ENCODE data around the gene ERN2.

The ERN2 gene

DNA sequence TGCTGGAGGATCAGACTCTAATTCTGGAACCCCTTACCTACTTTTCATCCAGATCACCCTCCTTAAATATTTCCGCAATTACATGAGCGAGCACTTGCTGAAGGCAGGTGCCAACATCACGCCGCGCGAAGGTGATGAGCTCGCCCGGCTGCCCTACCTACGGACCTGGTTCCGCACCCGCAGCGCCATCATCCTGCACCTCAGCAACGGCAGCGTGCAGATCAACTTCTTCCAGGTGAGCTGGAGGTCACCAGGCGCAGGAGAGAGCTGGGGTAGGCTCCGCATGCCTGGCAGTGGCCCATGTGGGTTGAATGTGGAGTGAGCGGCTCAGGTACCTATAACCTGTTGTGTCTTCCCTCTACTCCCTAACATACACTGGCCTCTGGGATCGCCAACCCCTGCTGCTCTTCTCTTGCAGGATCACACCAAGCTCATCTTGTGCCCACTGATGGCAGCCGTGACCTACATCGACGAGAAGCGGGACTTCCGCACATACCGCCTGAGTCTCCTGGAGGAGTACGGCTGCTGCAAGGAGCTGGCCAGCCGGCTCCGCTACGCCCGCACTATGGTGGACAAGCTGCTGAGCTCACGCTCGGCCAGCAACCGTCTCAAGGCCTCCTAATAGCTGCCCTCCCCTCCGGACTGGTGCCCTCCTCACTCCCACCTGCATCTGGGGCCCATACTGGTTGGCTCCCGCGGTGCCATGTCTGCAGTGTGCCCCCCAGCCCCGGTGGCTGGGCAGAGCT lies 23.4 kb downstream of the ERN2 start:
- no peak for DNase-seq (ENCODE audit: low read depth, low spot score)

- DNase-seq (ENCODE audit: low read depth, low spot score): no peak
These were observed 25.8 kb downstream of the ERN2 start for GRCh38 chr16:23687034-23687808.

DNA sequence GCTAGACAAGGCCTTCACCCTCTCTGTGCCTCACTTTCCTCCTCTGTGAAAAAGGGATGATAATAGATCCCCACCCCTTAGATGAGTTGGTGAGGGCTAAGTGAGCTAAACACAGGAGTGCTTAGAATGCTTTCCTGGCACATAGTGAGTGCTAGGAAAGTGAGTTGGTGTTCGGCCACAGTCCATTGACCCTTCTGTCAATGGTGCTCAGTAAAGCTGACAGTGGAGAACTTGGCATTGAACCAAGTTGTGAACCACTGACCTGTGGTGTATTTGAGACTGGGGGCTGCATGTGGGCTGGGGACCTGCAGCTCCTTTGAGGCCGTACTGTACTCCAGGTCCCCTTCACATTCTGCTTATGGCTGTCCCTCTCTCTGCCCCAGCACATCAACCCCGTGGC lies 29.5 kb downstream of the ERN2 start:
- DNase-seq (ENCODE audit: low read depth, low spot score): no peak

DNA sequence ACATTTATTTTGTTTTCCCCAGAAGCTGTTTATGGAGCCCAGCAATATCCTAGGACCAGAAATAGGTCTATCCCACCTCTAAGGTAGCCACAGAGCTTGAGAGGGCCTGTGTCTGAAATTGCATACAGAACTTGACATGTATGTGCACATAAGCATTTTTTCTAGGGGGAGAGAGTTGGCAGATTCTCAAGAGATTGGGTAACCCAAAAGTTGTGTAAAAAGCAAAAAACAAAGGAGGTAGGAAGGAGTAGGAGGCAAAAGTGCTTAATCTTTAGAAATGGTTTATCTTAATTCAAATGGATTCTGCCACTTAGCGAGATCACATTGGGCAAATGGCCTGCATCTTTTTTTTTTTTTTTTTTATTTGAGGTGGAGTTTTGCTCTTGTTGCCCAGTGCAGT lies 30.8 kb downstream of the ERN2 start:
- DNase-seq (ENCODE audit: low read depth, low spot score): no peak

- peak; percentile 14 for DNase-seq (ENCODE audit: low read depth, low spot score)
These were observed 33.1 kb downstream of the ERN2 start for GRCh38 chr16:23679986-23680336.

GRCh38 chr16:23679274-23679985 lies 33.6 kb downstream of the ERN2 start:
- peak; percentile 58 for DNase-seq (ENCODE audit: low read depth, low spot score)

GRCh38 chr16:23678430-23679273 lies 34.4 kb downstream of the ERN2 start, which contains the start of gene PLK1:
Gene PLK1 (plus strand): TSS chr16:23678889. CDS start chr16:23678933, 44 bp downstream.
- peak; percentile 97 for DNase-seq (ENCODE audit: low read depth, low spot score)

GRCh38 chr16:23676924-23677480 lies 36.0 kb downstream of the ERN2 start:
- DNase-seq (ENCODE audit: low read depth, low spot score): no peak

DNA sequence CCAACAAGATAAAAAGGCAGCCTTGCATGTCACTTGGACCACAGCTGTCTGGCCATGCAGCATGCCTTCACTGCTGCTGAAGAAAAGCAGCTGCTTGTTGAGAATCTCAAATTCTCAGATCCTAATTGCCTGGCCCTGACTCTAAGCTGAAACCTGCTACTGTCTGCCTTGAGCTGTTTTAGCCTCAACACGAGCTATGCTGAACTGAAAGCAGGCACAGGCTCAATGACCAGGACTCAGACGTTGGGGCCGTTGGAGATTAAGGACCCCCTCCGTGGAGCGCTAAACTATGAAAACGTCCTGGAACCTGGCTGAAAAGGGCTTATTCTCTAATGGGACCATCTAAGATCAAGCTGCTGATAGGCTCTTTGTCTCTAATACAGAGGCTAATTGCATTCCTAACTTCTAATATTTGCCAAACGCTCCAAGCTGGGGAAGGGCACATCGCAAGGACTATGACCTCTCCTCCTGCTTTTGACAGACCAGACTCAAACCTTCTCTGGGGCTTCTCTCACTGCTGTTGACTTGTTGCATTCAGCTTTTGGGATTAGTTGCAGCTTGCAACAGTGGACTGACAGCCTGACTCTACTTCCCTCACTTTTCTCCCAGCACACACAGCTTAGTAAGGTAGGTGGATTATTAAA lies 38.9 kb downstream of the ERN2 start:
- no peak for DNase-seq (ENCODE audit: low read depth, low spot score)

- no peak for DNase-seq (ENCODE audit: low read depth, low spot score)
These were observed 42.8 kb downstream of the ERN2 start for GRCh38 chr16:23670137-23670776.

DNA sequence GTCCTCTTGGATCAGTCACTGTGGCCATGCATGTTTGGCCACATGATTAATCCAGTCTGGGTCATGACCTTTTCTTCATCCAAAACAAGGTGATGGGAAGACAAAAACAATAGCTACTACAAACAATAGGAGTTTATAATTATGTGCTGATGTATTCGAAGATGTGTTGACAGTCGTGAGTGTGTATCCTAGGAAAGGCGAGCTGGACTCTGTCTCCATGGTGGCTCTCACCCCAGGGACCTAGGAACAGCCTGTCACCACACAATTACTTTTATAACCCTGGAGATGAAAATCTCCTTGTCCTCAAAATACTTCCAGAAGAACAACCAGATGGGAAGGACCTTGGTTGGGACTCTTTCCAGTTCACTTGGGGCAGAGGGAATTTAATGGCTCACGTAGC lies 44.1 kb downstream of the ERN2 start:
- DNase-seq (ENCODE audit: low read depth, low spot score): no peak

- DNase-seq (ENCODE audit: low read depth, low spot score): no peak
These were observed 44.8 kb downstream of the ERN2 start for GRCh38 chr16:23668225-23668624.

DNA sequence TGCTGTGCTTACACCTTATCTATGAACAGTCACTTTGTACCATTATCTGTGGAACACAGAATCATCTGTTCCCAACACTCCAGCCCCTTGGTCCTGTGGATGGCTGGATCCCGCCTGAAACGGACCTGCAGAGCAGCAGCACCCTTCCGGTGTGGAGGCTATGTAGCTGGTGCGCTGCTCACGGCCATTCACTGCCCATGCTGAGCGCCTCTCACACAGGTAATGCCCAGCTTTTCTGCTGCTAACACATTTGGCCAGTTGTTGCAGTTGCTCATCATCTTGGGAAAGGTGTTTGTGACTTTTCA lies 45.7 kb downstream of the ERN2 start:
- no peak for DNase-seq (ENCODE audit: low read depth, low spot score)

DNA sequence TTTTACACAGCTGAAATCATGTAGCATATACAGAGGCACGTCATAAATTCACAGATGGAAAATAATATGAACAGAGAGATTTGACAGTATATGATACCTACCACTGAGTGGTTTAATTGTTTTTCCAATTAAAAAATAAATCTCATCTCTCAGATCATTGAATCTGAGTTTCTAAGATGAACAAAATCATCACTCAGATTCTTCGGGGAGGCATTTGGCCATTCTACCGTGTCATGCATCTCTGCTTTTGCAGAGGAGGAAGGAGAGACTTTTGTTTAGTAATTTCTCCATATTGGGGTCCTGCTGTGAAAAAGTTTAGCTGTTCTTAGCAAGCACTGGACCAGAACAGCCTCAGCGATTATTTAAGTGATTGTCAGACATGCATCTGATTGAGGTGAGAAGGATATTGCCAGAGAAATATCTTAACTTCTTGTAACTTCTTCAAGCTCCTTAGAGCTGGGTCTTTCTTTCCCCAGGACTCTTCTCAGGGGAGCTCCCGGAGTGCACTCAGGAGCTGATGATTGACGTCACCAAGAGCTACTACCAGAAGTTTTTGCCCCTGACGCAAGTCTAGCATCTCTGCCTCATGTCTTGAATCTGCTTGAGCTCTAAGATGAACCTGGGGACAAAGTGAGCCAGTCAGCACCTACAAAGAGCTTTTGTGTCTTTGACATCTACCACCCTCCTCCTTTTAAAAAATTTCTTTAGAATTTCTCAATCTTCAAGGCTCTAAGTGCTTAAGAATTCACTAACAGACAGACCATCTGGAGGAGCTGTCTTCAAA lies 46.3 kb downstream of the ERN2 start:
- DNase-seq (ENCODE audit: low read depth, low spot score): no peak

GRCh38 chr16:23663918-23664317 lies 49.1 kb downstream of the ERN2 start:
- DNase-seq (ENCODE audit: low read depth, low spot score): no peak

DNA sequence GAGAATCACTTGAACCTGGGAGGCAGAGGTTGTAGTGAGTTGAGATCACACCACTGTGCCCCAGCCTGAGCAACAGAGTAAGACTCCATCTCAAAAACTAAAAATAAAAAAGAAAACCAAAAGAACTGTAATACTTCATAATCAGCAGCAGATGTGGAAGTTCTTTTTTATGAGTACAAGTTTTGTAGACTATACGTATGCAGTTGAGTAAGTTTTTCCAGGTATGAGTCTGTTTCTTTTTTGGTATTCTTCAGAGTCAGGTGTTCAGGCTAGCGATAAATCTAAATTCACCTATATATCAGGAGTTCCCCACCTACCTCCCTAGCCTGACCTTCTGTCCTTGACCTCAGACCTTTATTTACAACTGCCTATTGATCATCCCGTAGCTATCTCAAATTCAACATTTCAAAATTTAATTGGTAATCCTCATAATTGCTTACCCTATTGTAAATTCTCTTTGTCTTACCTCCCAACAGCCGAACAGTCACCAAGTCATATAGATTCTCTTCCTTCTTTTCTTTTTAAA lies 61.0 kb downstream of the ERN2 start:
- DNase-seq (ENCODE audit: low read depth, low spot score): no peak

GRCh38 chr16:23650674-23651416 lies 62.2 kb downstream of the ERN2 start:
- peak; percentile 3 for DNase-seq (ENCODE audit: low read depth, low spot score)

GRCh38 chr16:23642246-23642774 lies 70.7 kb downstream of the ERN2 start:
- DNase-seq (ENCODE audit: low read depth, low spot score): peak; percentile 4

All from ELF-1 (cell line).